Left lung (tissue), 10 donors: ENCODE results near the gene PDE4D. TPM values are rescaled to one million over a fixed set of nuclear protein-coding genes. Genes with fewer than 3 reads are reported as not detected.

Source experiments
- ATAC-seq: fragments of 200-7000 bp; cut with Tn5 transposase; one replicate; pipeline ENCODE4 v1.9.1; 2020; ENCODE audit warnings: moderate library complexity
- DNase-seq, 4 donors: peaks; one replicate each; pipeline ENCODE4 v3.0.0-alpha.2; 2013 to 2020
- H3K27ac ChIP-seq, 2 donors: fragments of 200-600 bp; sonication (generic) in 1 of 2; one replicate each; pipeline versions ENCODE4 v1.5.0 to v1.8.0; 2020 to 2021
- H3K27me3 ChIP-seq, 2 donors: fragments of 200-600 bp; sonication (generic) in 1 of 2; one replicate each; pipeline versions ENCODE4 v1.5.0 to v1.8.0; 2020 to 2021
- H3K36me3 ChIP-seq, 2 donors: fragments of 200-600 bp; sonication (generic) in 1 of 2; one replicate each; pipeline versions ENCODE4 v1.5.0 to v1.8.0; 2020 to 2021
- H3K4me1 ChIP-seq, 2 donors: fragments of 200-600 bp; one replicate each; pipeline ENCODE4 v1.8.0; 2021
- H3K4me3 ChIP-seq, 2 donors: fragments of 200-600 bp; sonication (generic) in 1 of 2; one replicate each; pipeline versions ENCODE4 v1.5.0 to v1.8.0; 2020 to 2021; ENCODE audit warnings: mild to moderate bottlenecking in 1 of 2
- H3K9me3 ChIP-seq, 2 donors: fragments of 200-600 bp; sonication (generic) in 1 of 2; one replicate each; pipeline versions ENCODE4 v1.5.0 to v1.8.0; 2020 to 2021
- CTCF ChIP-seq, 2 donors: fragments of 200-600 bp; sonication (generic) in 1 of 2; IDR thresholded peaks; one replicate each; pipeline versions ENCODE4 v1.5.0 to v1.8.0; 2021; ENCODE audit warnings: antibody characterized with exemption in 2 of 2
- intact Hi-C, 2 donors: fragments of 100-400 bp; cut with DNase I; formaldehyde crosslinking; loops; one replicate each; pipeline versions ENCODE4 v1.11.2 to v1.14.2; 2022
- polyA plus RNA-seq, 6 donors: library from polyadenylated mRNA; unstranded; fragments of 120-200 nt; gene quantifications; one replicate each; pipeline ENCODE4 v1.2.1, GENCODE V29; 2013; ENCODE audit not compliant: insufficient read length in 6 of 6
- total RNA-seq, 2 donors: library from RNA; stranded (reverse); fragmentation: NEBNext Ultra II Directional; extraction: Animal tissue kit (Norgen Biotek cat#: 25700); gene quantifications; one replicate each; pipeline ENCODE4 v1.2.1, GENCODE V29; 2021
- donor health status: DM: no; HTN: yes; CAD: no.
- donor health status: DM: no; HTN: no; CAD: no.

PDE4D gene
- total and polyA plus RNA-seq, 8 donors, result 21.4 to 57.1 (median 25.4) TPM

GRCh38 chr5:59535561-59535960, 358.0 kb downstream of the PDE4D start:
- Histone ChIP-seq H3K27me3 (no peaks in the 10 kb centered on the region), H3K4me3 (no peak overlapping the region), H3K27ac (no peak overlapping the region), H3K4me1 (no peaks in the 10 kb centered on the region), H3K36me3 (no peaks in the 10 kb centered on the region), H3K9me3 (no peaks in the 10 kb centered on the region)
- ATAC-seq, result no peak
- DNase-seq, result no peak
- no peak for TF ChIP-seq CTCF (IDR thresholded peaks at IDR 0.05)
- intact Hi-C loops, result no loop called here

- no peaks in the 10 kb centered on the region for H3K9me3 ChIP-seq
- intact Hi-C loops, result no loop called here
- H3K36me3 ChIP-seq, result no peaks in the 10 kb centered on the region
- H3K4me3 ChIP-seq, result no peak overlapping the region
- H3K27me3 ChIP-seq, result no peaks in the 10 kb centered on the region
- DNase-seq, result no peak
- H3K27ac ChIP-seq, result no peak overlapping the region
- ATAC-seq, result no peak
- H3K4me1 ChIP-seq, result no peaks in the 10 kb centered on the region
- TF ChIP-seq CTCF (IDR thresholded peaks at IDR 0.05), result no peak
Measured at GRCh38 chr5:59533730-59534108, 359.8 kb downstream of the PDE4D start.

- H3K27ac ChIP-seq, result no peak overlapping the region
- no peak for TF ChIP-seq CTCF (IDR thresholded peaks at IDR 0.05)
- H3K27me3 ChIP-seq, result no peaks in the 10 kb centered on the region
- no peaks in the 10 kb centered on the region for H3K36me3 ChIP-seq
- no peaks in the 10 kb centered on the region for H3K4me1 ChIP-seq
- no peak for DNase-seq
- H3K9me3 ChIP-seq, result no peaks in the 10 kb centered on the region
- no peak overlapping the region for H3K4me3 ChIP-seq
- intact Hi-C loops, result no loop called here
- ATAC-seq, result no peak
Measured at GRCh38 chr5:59532979-59533729, 360.4 kb downstream of the PDE4D start.

GRCh38 chr5:59529239-59529638, 364.3 kb downstream of the PDE4D start:
- Histone ChIP-seq H3K27ac (no peak overlapping the region), H3K27me3 (no peaks in the 10 kb centered on the region), H3K4me3 (no peak overlapping the region), H3K9me3 (no peaks in the 10 kb centered on the region), H3K4me1 (no peaks in the 10 kb centered on the region), H3K36me3 (no peaks in the 10 kb centered on the region)
- TF ChIP-seq CTCF (IDR thresholded peaks at IDR 0.05), result no peak
- intact Hi-C loops, result no loop called here
- DNase-seq (no peak), ATAC-seq (no peak)

- no peak overlapping the region for H3K27ac ChIP-seq
- DNase-seq (no peak), ATAC-seq (no peak)
- no peak overlapping the region for H3K4me3 ChIP-seq
- no peaks in the 10 kb centered on the region for H3K27me3 ChIP-seq
- H3K9me3 ChIP-seq, result peaks cover 0 to 3% of the 10 kb centered on the region in 2 donors
- intact Hi-C loops, result no loop called here
- no peaks in the 10 kb centered on the region for H3K4me1 ChIP-seq
- H3K36me3 ChIP-seq, result no peaks in the 10 kb centered on the region
- TF ChIP-seq CTCF (IDR thresholded peaks at IDR 0.05), result no peak
Measured at GRCh38 chr5:59528202-59528862, 365.2 kb downstream of the PDE4D start.
